ENCODE results near the gene STYX. TPM values are rescaled to one million over a fixed set of nuclear protein-coding genes. Genes with fewer than 3 reads are reported as not detected.
"Not testable (repeated sequence)": the region's sequence is repeated elsewhere in the genome, so short reads cannot be mapped to it uniquely, and the experiment has no call there.

STYX gene
- total RNA-seq, 4 donors from 2014 or later: 10.0 to 31.8 (median 18.3) TPM

GRCh38 chr14:52723514-52724359, 6.2 kb upstream of the STYX start:
- Histone ChIP-seq H3K36me3 (no peaks in the 10 kb centered on the region), H3K4me3 (no peak overlapping the region), H3K9me3 (no peaks in the 10 kb centered on the region), H3K27ac (no peak overlapping the region), H3K27me3 (no peaks in the 10 kb centered on the region), H3K4me1 (no peaks in the 10 kb centered on the region)
- intact Hi-C loops (cut with DNase I; ENCODE audit: low total_unique reads): no loop called here
- TF ChIP-seq, protein P1, sequence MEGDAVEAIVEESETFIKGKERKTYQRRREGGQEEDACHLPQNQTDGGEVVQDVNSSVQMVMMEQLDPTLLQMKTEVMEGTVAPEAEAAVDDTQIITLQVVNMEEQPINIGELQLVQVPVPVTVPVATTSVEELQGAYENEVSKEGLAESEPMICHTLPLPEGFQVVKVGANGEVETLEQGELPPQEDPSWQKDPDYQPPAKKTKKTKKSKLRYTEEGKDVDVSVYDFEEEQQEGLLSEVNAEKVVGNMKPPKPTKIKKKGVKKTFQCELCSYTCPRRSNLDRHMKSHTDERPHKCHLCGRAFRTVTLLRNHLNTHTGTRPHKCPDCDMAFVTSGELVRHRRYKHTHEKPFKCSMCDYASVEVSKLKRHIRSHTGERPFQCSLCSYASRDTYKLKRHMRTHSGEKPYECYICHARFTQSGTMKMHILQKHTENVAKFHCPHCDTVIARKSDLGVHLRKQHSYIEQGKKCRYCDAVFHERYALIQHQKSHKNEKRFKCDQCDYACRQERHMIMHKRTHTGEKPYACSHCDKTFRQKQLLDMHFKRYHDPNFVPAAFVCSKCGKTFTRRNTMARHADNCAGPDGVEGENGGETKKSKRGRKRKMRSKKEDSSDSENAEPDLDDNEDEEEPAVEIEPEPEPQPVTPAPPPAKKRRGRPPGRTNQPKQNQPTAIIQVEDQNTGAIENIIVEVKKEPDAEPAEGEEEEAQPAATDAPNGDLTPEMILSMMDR (IDR thresholded peaks at IDR 0.05): no peak
- TF ChIP-seq POLR2A (IDR thresholded peaks at IDR 0.05): no peak
- DNase-seq: no peak

GRCh38 chr14:52724360-52724644, 5.7 kb upstream of the STYX start:
- TF ChIP-seq, protein P1 (IDR thresholded peaks at IDR 0.05): no peak
- TF ChIP-seq POLR2A (IDR thresholded peaks at IDR 0.05): no peak
- no peak overlapping the region for H3K27ac ChIP-seq
- no peaks in the 10 kb centered on the region for H3K27me3 ChIP-seq
- no peaks in the 10 kb centered on the region for H3K4me1 ChIP-seq
- intact Hi-C loops (cut with DNase I; ENCODE audit: low total_unique reads): no loop called here
- H3K9me3 ChIP-seq: no peaks in the 10 kb centered on the region
- DNase-seq: no peak
- no peaks in the 10 kb centered on the region for H3K36me3 ChIP-seq
- H3K4me3 ChIP-seq: no peak overlapping the region

DNA sequence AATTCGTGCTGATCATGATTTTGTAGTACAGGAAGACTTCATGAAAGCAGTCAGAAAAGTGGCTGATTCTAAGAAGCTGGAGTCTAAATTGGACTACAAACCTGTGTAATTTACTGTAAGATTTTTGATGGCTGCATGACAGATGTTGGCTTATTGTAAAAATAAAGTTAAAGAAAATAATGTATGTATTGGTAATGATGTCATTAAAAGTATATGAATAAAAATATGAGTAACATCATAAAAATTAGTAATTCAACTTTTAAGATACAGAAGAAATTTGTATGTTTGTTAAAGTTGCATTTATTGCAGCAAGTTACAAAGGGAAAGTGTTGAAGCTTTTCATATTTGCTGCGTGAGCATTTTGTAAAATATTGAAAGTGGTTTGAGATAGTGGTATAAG, 2.5 kb upstream of the STYX start:
- DNase-seq; H3K9me3 ChIP-seq; H3K4me1 ChIP-seq; intact Hi-C loops (cut with DNase I; ENCODE audit: low total_unique reads); H3K36me3 ChIP-seq; H3K27me3 ChIP-seq; H3K4me3 ChIP-seq; H3K27ac ChIP-seq: not testable (repeated sequence)

DNA sequence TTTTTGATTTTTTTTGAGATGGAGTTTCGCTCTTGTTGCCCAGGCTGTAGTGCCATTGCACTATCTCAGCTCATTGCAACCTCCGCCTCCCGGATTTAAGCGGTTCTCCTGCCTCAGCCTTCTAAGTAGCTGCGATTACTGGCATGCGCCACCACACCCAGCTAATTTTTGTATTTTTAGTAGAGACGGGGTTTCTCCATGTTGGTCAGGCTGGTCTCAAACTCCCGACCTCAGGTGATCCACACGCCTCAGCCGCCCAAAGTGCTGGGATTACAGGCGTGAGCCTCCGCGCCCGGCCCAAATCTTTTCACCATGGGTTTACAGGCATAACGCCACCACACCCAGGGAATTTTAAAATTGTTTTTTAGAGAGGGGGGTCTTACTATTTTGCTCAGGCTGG, 931 bp upstream of the STYX start:
- H3K27me3 ChIP-seq; intact Hi-C loops (cut with DNase I; ENCODE audit: low total_unique reads); H3K4me3 ChIP-seq; DNase-seq; H3K36me3 ChIP-seq; H3K9me3 ChIP-seq; H3K4me1 ChIP-seq: not testable (repeated sequence)
- peak overlapping the region; percentile 68 to 77 for H3K27ac ChIP-seq

GRCh38 chr14:52729585-52729924, 411 bp upstream of the STYX start:
- no peaks in the 10 kb centered on the region for H3K9me3 ChIP-seq
- no peaks in the 10 kb centered on the region for H3K36me3 ChIP-seq
- H3K4me3 ChIP-seq: peak overlapping the region in 1 of 2 donors; percentile 71
- intact Hi-C loops (cut with DNase I; ENCODE audit: low total_unique reads): no loop called here
- no peaks in the 10 kb centered on the region for H3K4me1 ChIP-seq
- no peak for TF ChIP-seq POLR2A (IDR thresholded peaks at IDR 0.05)
- TF ChIP-seq, protein P1 (IDR thresholded peaks at IDR 0.05): no peak
- DNase-seq: no peak
- no peaks in the 10 kb centered on the region for H3K27me3 ChIP-seq
- H3K27ac ChIP-seq: peak overlapping the region; percentile 68 to 77

GRCh38 chr14:52730709-52731111, 744 bp downstream of the STYX start:
- Histone ChIP-seq H3K9me3 (no peaks in the 10 kb centered on the region), H3K4me1 (no peaks in the 10 kb centered on the region), H3K27ac (peak overlapping the region; percentile 79 to 90), H3K36me3 (no peaks in the 10 kb centered on the region), H3K27me3 (no peaks in the 10 kb centered on the region), H3K4me3 (peak overlapping the region; percentile 68 to 71)
- DNase-seq: no peak
- intact Hi-C loops (cut with DNase I; ENCODE audit: low total_unique reads): no loop called here
- TF ChIP-seq, protein P1 (IDR thresholded peaks at IDR 0.05): no peak
- TF ChIP-seq POLR2A (IDR thresholded peaks at IDR 0.05): no peak
